Endothelial cell of umbilical vein (primary cell): ENCODE data around the gene ZNF319. TPM values are rescaled to one million over a fixed set of nuclear protein-coding genes. Genes with fewer than 3 reads are reported as not detected.
A peak's percentile ranks its signal among the peaks of the same experiment; 100 is the strongest.

Experiments used
- BruUV-seq: library from RNA; stranded (reverse); fragments of 400-500 nt; replicated peaks from 2 replicates; lab custom pipeline; 2021; lab: Mats Ljungman, UMichigan
- CTCF ChIA-PET: fragments of 300-600, 350-600 bp; sonication (Branson Sonifier 250); formaldehyde crosslinking; loops from one replicate; lab custom pipeline; 2021; ENCODE audit warnings: antibody characterized with exemption, inconsistent platforms; lab: Charles Lee
- POLR2A ChIA-PET: fragments of 300-600, 350-600 bp; sonication (Branson Sonifier 250); formaldehyde crosslinking; loops from one replicate; lab custom pipeline; 2021; ENCODE audit warnings: antibody characterized with exemption, inconsistent platforms; lab: Charles Lee
- DNase-seq: peaks from one replicate; pipeline ENCODE4 v3.0.0-alpha.2; 2011; ENCODE audit warnings: low read depth, low spot score
- FAIRE-seq: peaks from 2 replicates; lab custom pipeline; 2011; peaks lifted over from hg19 to GRCh38; lab: Jason Lieb, UNC
- H2AFZ ChIP-seq: 2 replicates; pipeline ENCODE4 v1.6.0; 2012; ENCODE audit warnings: low read depth, low read length, control low read depth, inconsistent platforms
- H3K27ac ChIP-seq: 2 replicates; pipeline ENCODE4 v1.5.1; 2011; ENCODE audit warnings: low read depth, mild to moderate bottlenecking, control low read depth, low read length, moderate library complexity; ENCODE audit not compliant: insufficient read depth
- H3K27me3 ChIP-seq, 2 experiments: 2 replicates each; pipeline versions ENCODE4 v1.6.0 to v1.6.1; 2011; ENCODE audit warnings: low read length in 2 of 2, mixed read lengths in 1 of 2; ENCODE audit not compliant: control insufficient read depth in 2 of 2, insufficient read depth in 2 of 2
- H3K36me3 ChIP-seq, 2 experiments: 2 replicates in 1 of 2; 3 replicates in 1 of 2; pipeline ENCODE4 v1.5.1; 2011; ENCODE audit warnings: low read length in 2 of 2, mild to moderate bottlenecking in 1 of 2, moderate library complexity in 1 of 2; ENCODE audit not compliant: control insufficient read depth in 2 of 2, insufficient read depth in 2 of 2; ENCODE audit errors: extremely low read depth in 1 of 2
- H3K4me1 ChIP-seq: 3 replicates; pipeline ENCODE4 v1.5.1; 2011; ENCODE audit warnings: mild to moderate bottlenecking, low read length; ENCODE audit not compliant: control insufficient read depth, insufficient read depth; ENCODE audit errors: extremely low read depth
- H3K4me2 ChIP-seq: 2 replicates; pipeline ENCODE4 v1.6.1; 2011; ENCODE audit warnings: low read length, control low read depth, mixed read lengths; ENCODE audit not compliant: insufficient read depth
- H3K4me3 ChIP-seq, 3 experiments: fragments of 200-600 bp in 1 of 3; sonication (generic), shearing (Covaris generic) in 1 of 3; replicated peaks in 1 of 3; 2 replicates each; pipeline ENCODE4 v1.5.1; 2011 to 2016; ENCODE audit warnings: control low read depth in 3 of 3, low read length in 3 of 3, mild to moderate bottlenecking in 2 of 3, inconsistent platforms in 1 of 3, low read depth in 1 of 3, moderate library complexity in 1 of 3; ENCODE audit not compliant: insufficient read depth in 1 of 3
- H3K79me2 ChIP-seq: 2 replicates; pipeline ENCODE4 v1.6.0; 2012; ENCODE audit warnings: low read length, inconsistent platforms; ENCODE audit not compliant: control insufficient read depth, insufficient read depth
- H3K9ac ChIP-seq: replicated peaks from 2 replicates; pipeline ENCODE3; 2011; ENCODE audit warnings: low read length, control low read depth; ENCODE audit not compliant: insufficient read depth; ENCODE audit errors: extremely low read depth
- H3K9me1 ChIP-seq: replicated peaks from 3 replicates; pipeline ENCODE4 v1.6.0; 2011; ENCODE audit warnings: mild to moderate bottlenecking, low read length; ENCODE audit not compliant: control insufficient read depth, insufficient read depth; ENCODE audit errors: extremely low read depth
- H3K9me3 ChIP-seq: replicated peaks from 2 replicates; pipeline ENCODE4 v1.5.1; 2012; ENCODE audit warnings: low read length, inconsistent platforms; ENCODE audit not compliant: control insufficient read depth, insufficient read depth
- H4K20me1 ChIP-seq: replicated peaks from 2 replicates; pipeline ENCODE3; 2011; ENCODE audit warnings: mild to moderate bottlenecking, low read length; ENCODE audit not compliant: control insufficient read depth, insufficient read depth; ENCODE audit errors: extremely low read depth
- EZH2 ChIP-seq: IDR thresholded peaks from 2 replicates; pipeline ENCODE4 v1.6.1; 2012; ENCODE audit warnings: borderline replicate concordance, low read depth, mild to moderate bottlenecking, moderate library complexity, low read length, inconsistent platforms; ENCODE audit not compliant: severe bottlenecking
- FOS ChIP-seq: IDR thresholded peaks from 2 replicates; pipeline ENCODE4 v1.6.1; 2011; ENCODE audit warnings: mild to moderate bottlenecking, low read length, moderate library complexity, borderline replicate concordance; ENCODE audit not compliant: insufficient read depth
- GATA2 ChIP-seq: IDR thresholded peaks from 2 replicates; pipeline ENCODE4 v1.7.0; 2011; ENCODE audit warnings: low read depth, mild to moderate bottlenecking, moderate library complexity, mixed read lengths, low read length; ENCODE audit not compliant: insufficient read length, insufficient read depth
- JUN ChIP-seq: IDR thresholded peaks from 2 replicates; pipeline ENCODE4 v1.6.1; 2011; ENCODE audit warnings: borderline replicate concordance, low read depth; ENCODE audit not compliant: insufficient read length, insufficient read depth
- MYC ChIP-seq: IDR thresholded peaks from one replicate; pipeline ENCODE4 v1.6.1; 2011; ENCODE audit warnings: mild to moderate bottlenecking, low read depth, low read length
- POLR2A ChIP-seq: IDR thresholded peaks from 2 replicates; pipeline ENCODE4 v1.6.1; 2012; ENCODE audit warnings: low read depth, mild to moderate bottlenecking, control low read depth, low read length
- POLR2AphosphoS5 ChIP-seq: IDR thresholded peaks from 2 replicates; pipeline ENCODE4 v1.6.1; 2012; ENCODE audit warnings: low read depth, mild to moderate bottlenecking, control low read depth, low read length, moderate library complexity; ENCODE audit not compliant: insufficient read depth
- dilution Hi-C: fragments of 300-500 bp; cut with MboI; formaldehyde crosslinking; loops from one replicate; pipeline ENCODE4 v1.15.0; 2019; ENCODE audit warnings: low sequenced_read_pairs; ENCODE audit not compliant: extremely low pct_ligation_motif_present
- intact Hi-C: fragments of 100-400 bp; cut with micrococcal nuclease; formaldehyde crosslinking; loops from one replicate; pipeline ENCODE4 v1.10.0; 2022
- polyA plus RNA-seq, 4 experiments: library from polyadenylated mRNA; depleted of rRNA in 3 of 4; stranded (reverse) in 3 of 4; unstranded in 1 of 4; fragments of >200 nt; gene quantifications; 2 replicates each; pipeline versions ENCODE4 v1.2.1 to v1.2.3, GENCODE V29; 2011 to 2012; ENCODE audit warnings: missing spikeins in 1 of 4
- total RNA-seq: library from RNA; stranded (reverse); gene quantifications from 2 replicates; pipeline ENCODE4 v1.2.3, GENCODE V29; 2021
- TF ChIP-seq, protein P1 (sequence below), 2 donors: IDR thresholded peaks; 1 replicate in 1 of 2; 2 replicates in 1 of 2; pipeline ENCODE4 v1.5.1; 2011; ENCODE audit warnings: low read length in 2 of 2, mild to moderate bottlenecking in 2 of 2, moderate library complexity in 2 of 2, control low read depth in 1 of 2, inconsistent platforms in 1 of 2, low read depth in 1 of 2; ENCODE audit not compliant: insufficient read depth in 1 of 2; ENCODE audit errors: extremely low read depth in 1 of 2
- TF ChIP-seq, protein P2 (sequence below): IDR thresholded peaks from 2 replicates; pipeline ENCODE4 v1.6.1; 2011; ENCODE audit not compliant: insufficient read depth, insufficient read length

Gene ZNF319
- total and polyA plus RNA-seq, 2 donors (not counting 3 experiments of a cell fraction or from before 2014, with no cell fraction given) = 5.4 to 9.9 TPM

DNA sequence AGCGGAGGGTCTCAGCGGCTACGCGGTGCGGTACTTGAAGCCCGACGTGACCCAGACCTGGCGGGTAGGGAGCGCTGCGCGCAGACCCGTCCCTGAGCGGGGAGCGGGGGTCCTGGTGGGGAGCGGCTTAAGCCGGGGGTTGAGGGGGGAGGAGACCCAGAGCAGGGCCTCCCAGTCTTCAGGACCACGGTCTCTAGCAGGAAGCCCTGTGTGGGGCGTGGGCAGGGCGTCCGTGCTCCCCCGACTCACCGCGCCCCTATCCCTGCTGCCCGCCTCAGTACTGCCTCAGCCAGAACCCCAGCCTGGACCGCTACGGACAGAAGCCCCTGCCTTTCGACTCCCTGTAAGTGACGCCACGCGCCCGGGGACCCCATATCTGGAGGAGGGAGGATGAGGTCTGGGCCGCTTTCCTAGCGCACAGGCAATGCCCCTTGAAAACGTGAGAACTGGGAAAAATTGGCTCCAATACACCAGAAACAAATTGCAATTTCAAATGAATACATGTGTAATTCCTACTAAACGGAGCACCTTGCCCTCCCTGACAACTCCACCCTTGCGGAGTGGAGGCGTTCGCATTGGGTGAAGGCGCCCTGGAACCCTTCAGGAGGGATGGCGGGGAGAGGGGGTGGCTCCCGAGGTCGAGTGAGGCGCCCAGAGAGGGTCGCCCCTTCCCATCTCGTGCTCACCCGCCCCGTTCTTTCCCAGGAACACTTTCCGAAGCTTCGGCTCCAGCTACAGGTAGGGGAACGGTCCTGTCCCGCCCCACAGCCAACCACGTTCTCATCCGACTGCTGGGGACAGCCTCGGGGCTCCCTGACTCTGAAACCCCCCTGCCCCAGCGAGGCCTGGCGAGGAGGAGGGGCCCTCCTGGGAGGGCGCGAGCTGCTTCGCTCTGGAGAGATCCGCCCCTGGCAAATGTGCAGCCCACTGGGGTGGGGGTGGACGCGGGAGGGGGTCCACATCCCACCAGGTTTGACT is 15.0 kb downstream of the ZNF319 start:
- POLR2A ChIA-PET = no interaction called here
- H2AFZ ChIP-seq = peak overlapping the region; percentile 97
- peak overlapping the region; percentile 58 for H3K4me2 ChIP-seq

DNA sequence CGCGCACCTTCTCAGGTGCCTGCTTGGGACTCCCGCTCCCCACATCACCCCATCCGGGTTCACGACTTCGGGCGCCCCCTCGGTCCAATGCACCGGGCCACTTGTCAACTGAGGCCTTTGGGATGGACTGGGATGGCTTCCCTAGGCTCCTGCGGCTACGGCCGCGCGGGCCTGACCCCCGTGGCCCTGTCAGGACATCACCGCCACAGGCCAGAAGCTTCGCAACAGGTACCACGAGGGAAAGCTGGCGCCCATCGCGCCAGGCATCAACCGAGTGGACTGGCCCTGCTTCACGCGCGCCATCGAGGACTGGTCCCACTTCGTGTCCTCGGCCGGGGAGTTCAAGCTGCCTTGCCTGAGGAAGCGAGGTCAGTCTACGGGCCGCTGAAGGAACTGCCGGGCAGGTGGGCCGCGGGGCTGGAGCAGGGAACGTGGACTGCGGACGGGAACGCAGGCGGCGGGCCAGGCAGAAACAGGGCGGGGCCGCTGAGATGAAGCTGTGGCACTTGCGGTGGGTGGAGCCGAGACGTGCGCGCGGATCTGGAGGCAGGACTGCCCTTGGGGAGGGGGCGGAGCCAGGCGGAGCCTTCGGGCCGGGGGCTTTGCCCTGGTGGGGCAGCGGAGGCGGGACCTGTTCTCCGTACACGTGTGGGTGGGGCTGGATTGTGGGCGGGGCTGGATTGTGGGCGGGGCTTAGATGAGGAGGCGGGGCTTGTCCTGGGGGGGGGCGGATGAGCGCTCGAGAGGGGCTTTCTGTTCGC is 15.8 kb downstream of the ZNF319 start:
- dilution Hi-C loops = no loop called here
- BruUV-seq = no TSS peak
- FAIRE-seq (peak; percentile 93), DNase-seq (peak; percentile 85)
- Histone ChIP-seq H2AFZ (peak overlapping the region; percentile 100), H3K9ac (peak overlapping the region; percentile 27), H3K4me2 (peak overlapping the region; percentile 80), H3K79me2 (no peaks in the 10 kb centered on the region), H3K27ac (no peak overlapping the region), H3K9me3 (no peaks in the 10 kb centered on the region), H3K9me1 (no peaks in the 10 kb centered on the region), H3K4me3 (peak overlapping the region; percentile 50 to 79 (median 58)), H4K20me1 (no peaks in the 10 kb centered on the region), H3K27me3 (no peaks in the 10 kb centered on the region), H3K36me3 (no peaks in the 10 kb centered on the region), H3K4me1 (peaks cover 9% of the 10 kb centered on the region)
- no peak for TF ChIP-seq POLR2AphosphoS5
- TF ChIP-seq FOS = no peak
- TF ChIP-seq, protein P1, sequence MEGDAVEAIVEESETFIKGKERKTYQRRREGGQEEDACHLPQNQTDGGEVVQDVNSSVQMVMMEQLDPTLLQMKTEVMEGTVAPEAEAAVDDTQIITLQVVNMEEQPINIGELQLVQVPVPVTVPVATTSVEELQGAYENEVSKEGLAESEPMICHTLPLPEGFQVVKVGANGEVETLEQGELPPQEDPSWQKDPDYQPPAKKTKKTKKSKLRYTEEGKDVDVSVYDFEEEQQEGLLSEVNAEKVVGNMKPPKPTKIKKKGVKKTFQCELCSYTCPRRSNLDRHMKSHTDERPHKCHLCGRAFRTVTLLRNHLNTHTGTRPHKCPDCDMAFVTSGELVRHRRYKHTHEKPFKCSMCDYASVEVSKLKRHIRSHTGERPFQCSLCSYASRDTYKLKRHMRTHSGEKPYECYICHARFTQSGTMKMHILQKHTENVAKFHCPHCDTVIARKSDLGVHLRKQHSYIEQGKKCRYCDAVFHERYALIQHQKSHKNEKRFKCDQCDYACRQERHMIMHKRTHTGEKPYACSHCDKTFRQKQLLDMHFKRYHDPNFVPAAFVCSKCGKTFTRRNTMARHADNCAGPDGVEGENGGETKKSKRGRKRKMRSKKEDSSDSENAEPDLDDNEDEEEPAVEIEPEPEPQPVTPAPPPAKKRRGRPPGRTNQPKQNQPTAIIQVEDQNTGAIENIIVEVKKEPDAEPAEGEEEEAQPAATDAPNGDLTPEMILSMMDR (IDR thresholded peaks at IDR 0.05; ENCODE audit: extremely low read depth in 1 of 2, insufficient read depth in 1 of 2, low read depth in 1 of 2, low read length in 2 of 2) = no peak
- TF ChIP-seq POLR2A = no peak
- TF ChIP-seq EZH2 = no peak
- no peak for TF ChIP-seq GATA2
- TF ChIP-seq, protein P2, sequence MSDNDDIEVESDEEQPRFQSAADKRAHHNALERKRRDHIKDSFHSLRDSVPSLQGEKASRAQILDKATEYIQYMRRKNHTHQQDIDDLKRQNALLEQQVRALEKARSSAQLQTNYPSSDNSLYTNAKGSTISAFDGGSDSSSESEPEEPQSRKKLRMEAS = no peak
- no peak for TF ChIP-seq MYC
- no peak for TF ChIP-seq JUN
- ChIA-PET POLR2A (no interaction called here), CTCF (interaction anchor here (0.6 to 1.0 kb wide), 2 partner anchors 13 to 228 kb away, joined by 3 read pairs; partner anchors contain the start of gene CNGB1)
- intact Hi-C loops = loop anchor here (2.0 kb wide), 1 partner anchor 16 kb away; the partner anchor contains the start of genes USB1 and ZNF319

More for the DNA sequence above, 15.0 kb downstream of the ZNF319 start:
- H3K36me3 ChIP-seq = no peaks in the 10 kb centered on the region
- no peaks in the 10 kb centered on the region for H3K27me3 ChIP-seq
- H3K9me3 ChIP-seq = no peaks in the 10 kb centered on the region
- dilution Hi-C loops = no loop called here
- H3K27ac ChIP-seq = no peak overlapping the region
- H3K79me2 ChIP-seq = no peaks in the 10 kb centered on the region
- TF ChIP-seq JUN = no peak
- TF ChIP-seq, protein P2 = no peak
- no peak for TF ChIP-seq GATA2
- CTCF ChIA-PET = interaction anchor here (0.6 to 1.0 kb wide), 2 partner anchors 14 to 229 kb away, joined by 3 read pairs; partner anchors contain the start of gene CNGB1
- H3K4me3 ChIP-seq = peak overlapping the region; percentile 41 to 79 (median 50)
- FAIRE-seq (peak; percentile 24), DNase-seq (peak; percentile 14)
- no peak overlapping the region for H3K9ac ChIP-seq
- no peaks in the 10 kb centered on the region for H3K9me1 ChIP-seq
- BruUV-seq = no TSS peak
- H4K20me1 ChIP-seq = no peaks in the 10 kb centered on the region
- intact Hi-C loops = loop anchor here (2.0 kb wide), 1 partner anchor 15 kb away; the partner anchor contains the start of genes USB1 and ZNF319
- peaks cover 9% of the 10 kb centered on the region for H3K4me1 ChIP-seq
